ENCODE data around the gene RBM26. TPM values are rescaled to one million over a fixed set of nuclear protein-coding genes. Genes with fewer than 3 reads are reported as not detected.

Gene RBM26, protein sequence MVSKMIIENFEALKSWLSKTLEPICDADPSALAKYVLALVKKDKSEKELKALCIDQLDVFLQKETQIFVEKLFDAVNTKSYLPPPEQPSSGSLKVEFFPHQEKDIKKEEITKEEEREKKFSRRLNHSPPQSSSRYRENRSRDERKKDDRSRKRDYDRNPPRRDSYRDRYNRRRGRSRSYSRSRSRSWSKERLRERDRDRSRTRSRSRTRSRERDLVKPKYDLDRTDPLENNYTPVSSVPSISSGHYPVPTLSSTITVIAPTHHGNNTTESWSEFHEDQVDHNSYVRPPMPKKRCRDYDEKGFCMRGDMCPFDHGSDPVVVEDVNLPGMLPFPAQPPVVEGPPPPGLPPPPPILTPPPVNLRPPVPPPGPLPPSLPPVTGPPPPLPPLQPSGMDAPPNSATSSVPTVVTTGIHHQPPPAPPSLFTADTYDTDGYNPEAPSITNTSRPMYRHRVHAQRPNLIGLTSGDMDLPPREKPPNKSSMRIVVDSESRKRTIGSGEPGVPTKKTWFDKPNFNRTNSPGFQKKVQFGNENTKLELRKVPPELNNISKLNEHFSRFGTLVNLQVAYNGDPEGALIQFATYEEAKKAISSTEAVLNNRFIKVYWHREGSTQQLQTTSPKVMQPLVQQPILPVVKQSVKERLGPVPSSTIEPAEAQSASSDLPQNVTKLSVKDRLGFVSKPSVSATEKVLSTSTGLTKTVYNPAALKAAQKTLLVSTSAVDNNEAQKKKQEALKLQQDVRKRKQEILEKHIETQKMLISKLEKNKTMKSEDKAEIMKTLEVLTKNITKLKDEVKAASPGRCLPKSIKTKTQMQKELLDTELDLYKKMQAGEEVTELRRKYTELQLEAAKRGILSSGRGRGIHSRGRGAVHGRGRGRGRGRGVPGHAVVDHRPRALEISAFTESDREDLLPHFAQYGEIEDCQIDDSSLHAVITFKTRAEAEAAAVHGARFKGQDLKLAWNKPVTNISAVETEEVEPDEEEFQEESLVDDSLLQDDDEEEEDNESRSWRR
- total RNA-seq (2014; rRNA removed; shearing (Covaris generic)): 19.9 and 24.4 TPM in 2 replicates

GRCh38 chr13:79405831-79406596 is at the start of gene RBM26:
RBM26 (minus strand) TSS chr13:79406255; CDS start chr13:79405774, 481 bp downstream.
- DNase-seq (ENCODE audit: low read depth): peak; percentile 90

GRCh38 chr13:79455331-79455730 is 49.3 kb upstream of the RBM26 start:
- DNase-seq (ENCODE audit: low read depth): no peak

- DNase-seq (ENCODE audit: low read depth): no peak
Measured at GRCh38 chr13:79452239-79452913, 46.3 kb upstream of the RBM26 start.

GRCh38 chr13:79451500-79451962 is 45.5 kb upstream of the RBM26 start:
- DNase-seq (ENCODE audit: low read depth): peak; percentile 92

DNA sequence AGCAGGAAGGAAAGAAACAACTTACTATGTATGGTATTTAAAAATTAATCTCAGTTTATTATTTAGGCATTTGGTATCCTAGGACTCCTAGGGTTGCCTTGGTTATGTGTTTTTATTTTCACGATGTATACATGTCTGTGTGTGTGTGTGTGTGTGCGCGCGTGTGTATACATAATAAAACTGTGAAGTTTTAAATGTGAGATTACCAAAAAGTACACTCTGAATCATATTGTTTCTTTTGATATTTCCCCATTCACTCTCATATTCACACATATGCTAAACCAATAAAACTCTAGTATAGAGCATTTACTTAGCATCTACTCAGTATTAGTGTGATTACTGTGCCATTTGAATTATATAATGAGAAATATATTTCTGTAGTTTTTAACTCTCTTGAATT is 44.1 kb upstream of the RBM26 start:
- no peak for DNase-seq (ENCODE audit: low read depth)

DNA sequence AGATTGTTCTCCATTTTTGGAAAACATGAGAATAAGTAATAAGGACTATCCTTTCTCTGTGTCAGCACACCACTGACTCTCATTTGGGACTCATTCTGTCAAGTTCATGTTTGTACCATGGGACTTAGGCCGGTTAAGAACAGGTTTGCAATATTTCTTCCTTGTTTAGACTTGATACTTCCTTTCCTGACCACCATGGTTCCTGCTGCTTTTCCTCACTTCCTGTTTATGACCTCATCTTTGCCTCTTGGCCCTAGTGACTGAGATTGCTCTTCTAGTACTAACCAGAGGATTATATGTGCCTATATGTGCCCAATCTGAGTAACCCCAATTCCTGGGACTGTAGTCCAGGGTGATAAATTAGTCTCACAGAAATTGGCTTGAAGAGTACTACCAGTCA is 42.4 kb upstream of the RBM26 start:
- peak; percentile 11 for DNase-seq (ENCODE audit: low read depth)

DNA sequence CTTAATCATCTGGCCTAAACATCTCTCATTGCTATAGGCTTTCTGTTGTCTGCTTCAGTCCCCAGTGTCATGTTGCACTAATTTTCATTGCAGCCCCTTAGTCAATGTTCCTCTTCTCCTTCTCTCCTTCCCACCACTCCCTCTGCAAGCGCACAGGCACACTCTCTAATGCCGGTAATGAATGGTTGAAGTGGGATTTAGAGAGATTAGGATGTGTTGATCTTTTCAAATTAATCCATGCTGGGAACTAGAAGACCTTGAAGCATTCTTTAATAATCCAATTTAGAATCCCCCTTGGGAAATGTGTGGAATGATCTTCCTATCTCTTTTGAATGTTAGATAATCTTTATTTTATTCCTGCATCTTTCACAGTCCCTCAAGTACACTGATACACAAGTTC is 41.7 kb upstream of the RBM26 start:
- DNase-seq (ENCODE audit: low read depth): no peak

DNA sequence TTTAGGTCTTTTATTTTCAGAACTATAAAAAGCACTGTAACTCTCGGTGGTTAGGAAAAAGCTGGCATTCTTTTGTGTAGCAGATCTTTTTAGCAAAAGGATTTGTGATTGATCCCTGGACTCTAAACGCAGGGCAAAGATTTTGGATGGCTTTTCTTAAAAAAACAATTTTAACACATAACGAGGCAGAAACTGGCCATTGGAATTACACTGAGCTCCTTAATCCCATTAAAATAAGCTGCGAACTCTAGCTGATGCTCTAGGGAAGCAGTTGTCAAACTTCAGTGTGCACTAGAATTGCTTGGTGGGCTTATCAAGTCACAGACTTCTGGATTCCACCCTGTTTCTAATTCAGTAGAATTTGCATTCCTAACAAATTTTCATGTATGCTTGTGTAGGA is 41.1 kb upstream of the RBM26 start:
- no peak for DNase-seq (ENCODE audit: low read depth)

GRCh38 chr13:79445968-79446645 is 40.1 kb upstream of the RBM26 start:
- DNase-seq (ENCODE audit: low read depth): no peak

- no peak for DNase-seq (ENCODE audit: low read depth)
Measured at GRCh38 chr13:79442706-79443105, 36.7 kb upstream of the RBM26 start.

- no peak for DNase-seq (ENCODE audit: low read depth)
Measured at GRCh38 chr13:79442221-79442620, 36.2 kb upstream of the RBM26 start.

- no peak for DNase-seq (ENCODE audit: low read depth)
Measured at GRCh38 chr13:79440958-79441528, 35.0 kb upstream of the RBM26 start.

DNA sequence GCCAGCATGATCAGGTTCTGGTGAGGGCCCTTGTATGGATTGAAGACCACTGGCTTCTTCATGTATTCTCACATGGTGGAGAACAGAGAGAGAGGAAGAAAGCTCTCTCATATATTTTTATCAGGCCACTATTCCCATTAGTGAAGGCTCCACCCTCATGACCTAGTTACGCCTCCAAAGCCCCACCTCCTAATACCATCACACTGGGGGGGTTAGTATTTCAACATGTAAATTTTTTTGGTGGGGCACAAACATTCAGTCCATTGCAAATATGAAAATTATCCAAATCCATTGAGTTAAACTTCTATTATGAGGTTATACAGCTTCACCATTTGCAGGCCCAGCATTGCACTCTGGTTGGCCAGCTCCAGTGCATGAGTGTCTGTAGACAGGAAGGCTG is 33.2 kb upstream of the RBM26 start:
- no peak for DNase-seq (ENCODE audit: low read depth)

GRCh38 chr13:79435561-79435990 is 29.5 kb upstream of the RBM26 start:
- peak; percentile 31 for DNase-seq (ENCODE audit: low read depth)

DNA sequence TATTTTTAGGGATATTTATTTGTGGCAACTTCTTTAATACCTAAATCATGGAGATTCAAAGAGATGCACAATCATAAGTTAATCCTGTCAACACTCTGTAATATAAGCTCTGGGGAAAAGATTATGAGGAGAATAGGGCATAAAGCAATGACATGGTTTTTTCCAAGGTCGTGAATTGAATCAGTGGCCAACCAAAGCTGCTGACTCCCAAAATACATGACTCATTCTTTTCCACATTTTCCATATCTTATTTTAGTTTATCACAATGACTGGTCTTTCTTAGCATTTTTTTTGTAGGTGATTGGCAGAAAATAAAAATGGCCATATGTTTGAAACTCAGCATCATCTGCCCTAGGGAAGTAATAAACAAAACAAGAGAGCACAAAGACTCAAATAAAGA is 28.5 kb upstream of the RBM26 start:
- peak; percentile 39 for DNase-seq (ENCODE audit: low read depth)

- DNase-seq (ENCODE audit: low read depth): no peak
Measured at GRCh38 chr13:79432992-79433391, 26.9 kb upstream of the RBM26 start.

DNA sequence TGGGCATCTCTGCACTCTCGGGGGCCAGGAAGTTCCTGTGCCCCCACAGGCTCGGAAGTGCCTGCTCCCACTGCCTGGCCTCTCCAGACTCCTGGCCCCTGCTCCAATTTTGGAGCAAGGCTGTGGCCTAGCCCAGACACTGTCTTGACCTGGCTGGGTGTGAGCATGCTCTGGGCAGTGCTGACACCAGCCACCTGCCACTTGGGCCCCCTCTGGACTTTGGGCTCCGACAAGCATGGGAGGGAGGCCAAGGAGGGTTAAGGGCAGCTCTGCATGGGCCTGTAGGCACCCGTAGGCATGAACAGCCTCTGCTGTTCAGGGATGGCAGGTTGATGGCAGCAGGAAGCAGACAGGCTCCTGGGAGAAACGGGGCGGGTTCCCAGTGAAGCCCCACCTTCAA is 26.0 kb upstream of the RBM26 start:
- DNase-seq (ENCODE audit: low read depth): no peak

- DNase-seq (ENCODE audit: low read depth): no peak
Measured at GRCh38 chr13:79429309-79429708, 23.3 kb upstream of the RBM26 start.

GRCh38 chr13:79427883-79428282 is 21.8 kb upstream of the RBM26 start:
- no peak for DNase-seq (ENCODE audit: low read depth)

DNA sequence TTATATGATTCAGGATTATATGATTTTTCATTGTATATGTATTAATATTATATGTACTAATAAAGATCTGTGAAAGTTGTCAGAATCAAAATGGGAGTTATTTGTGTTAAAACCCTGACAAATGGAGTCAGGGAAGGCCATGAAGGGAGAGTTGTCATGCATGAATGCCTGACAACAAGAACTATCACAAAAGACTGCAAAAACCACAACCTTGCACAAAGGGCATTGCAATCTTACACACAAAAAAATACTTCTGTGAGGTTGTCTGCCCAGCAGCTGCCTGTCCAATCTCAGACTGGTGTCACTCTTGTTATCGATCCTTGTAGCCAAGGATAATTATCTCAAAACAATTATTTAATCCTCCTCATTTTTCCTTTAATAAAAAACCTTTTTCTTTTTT is 21.2 kb upstream of the RBM26 start:
- DNase-seq (ENCODE audit: low read depth): no peak
